Stimulated activated effector memory CD8-positive, alpha-beta T cell treated with anti-CD3 and anti-CD28 coated beads, Interleukin-12 subunit alpha, Interleukin-12 subunit beta, amount 100 ng/mL, for 72 hours (primary cell): ENCODE data around the gene FAM53C.

Experiments
- ATAC-seq: fragments of 150-1000 bp; cut with Tn5 transposase; 2 replicates; pipeline ENCODE4 v1.10.0; 2021
- DNase-seq, 2 donors: peaks; one replicate each; pipeline ENCODE4 v3.0.0; 2021 to 2022; ENCODE audit warnings: low spot score in 2 of 2
- H3K27ac Mint-ChIP-seq: one replicate; pipeline ENCODE4 v1.8.0; 2022; ENCODE audit warnings: mild to moderate bottlenecking, mixed read lengths
- H3K36me3 Mint-ChIP-seq: one replicate; pipeline ENCODE4 v1.8.0; 2022; ENCODE audit warnings: mild to moderate bottlenecking, mixed read lengths
- H3K4me1 Mint-ChIP-seq: one replicate; pipeline ENCODE4 v1.8.0; 2022; ENCODE audit warnings: mixed read lengths
- H3K4me3 Mint-ChIP-seq: one replicate; pipeline ENCODE4 v1.8.0; 2022; ENCODE audit warnings: mild to moderate bottlenecking, mixed read lengths
- H3K9me3 Mint-ChIP-seq: one replicate; pipeline ENCODE4 v1.8.0; 2022; ENCODE audit warnings: mixed read lengths

Gene FAM53C

GRCh38 chr5:138340008-138340407 is 1.9 kb downstream of the FAM53C start:
- Mint-ChIP-seq H3K36me3 (peaks cover 74% of the 10 kb centered on the region), H3K9me3 (no peaks in the 10 kb centered on the region), H3K27ac (peak overlapping the region; percentile 100), H3K4me1 (peaks cover 41% of the 10 kb centered on the region), H3K4me3 (peak overlapping the region; percentile 86)
- no peak for ATAC-seq
- no peak for DNase-seq

GRCh38 chr5:138344887-138345622 is 7.0 kb downstream of the FAM53C start:
- Mint-ChIP-seq H3K4me3 (no peak overlapping the region), H3K36me3 (peaks cover 74% of the 10 kb centered on the region), H3K27ac (peak overlapping the region; percentile 56), H3K9me3 (no peaks in the 10 kb centered on the region), H3K4me1 (peaks cover 19% of the 10 kb centered on the region)
- ATAC-seq, result no peak
- DNase-seq, result no peak

GRCh38 chr5:138346889-138347288 is 8.8 kb downstream of the FAM53C start:
- peaks cover 3% of the 10 kb centered on the region for H3K9me3 Mint-ChIP-seq
- peaks cover 62% of the 10 kb centered on the region for H3K36me3 Mint-ChIP-seq
- H3K4me3 Mint-ChIP-seq, result no peak overlapping the region
- ATAC-seq (no peak), DNase-seq (no peak)
- peaks cover 12% of the 10 kb centered on the region for H3K4me1 Mint-ChIP-seq
- no peak overlapping the region for H3K27ac Mint-ChIP-seq

- peaks cover 5% of the 10 kb centered on the region for H3K9me3 Mint-ChIP-seq
- no peak overlapping the region for H3K4me3 Mint-ChIP-seq
- H3K36me3 Mint-ChIP-seq, result peaks cover 43% of the 10 kb centered on the region
- peaks cover 28% of the 10 kb centered on the region for H3K4me1 Mint-ChIP-seq
- DNase-seq (no peak), ATAC-seq (no peak)
- peak overlapping the region; percentile 82 for H3K27ac Mint-ChIP-seq
These were observed 11.9 kb downstream of the FAM53C start for GRCh38 chr5:138349852-138350562.

- peaks cover 33% of the 10 kb centered on the region for H3K4me1 Mint-ChIP-seq
- H3K9me3 Mint-ChIP-seq, result peaks cover 5% of the 10 kb centered on the region
- H3K4me3 Mint-ChIP-seq, result no peak overlapping the region
- peak overlapping the region; percentile 82 for H3K27ac Mint-ChIP-seq
- DNase-seq (no peak), ATAC-seq (no peak)
- H3K36me3 Mint-ChIP-seq, result peaks cover 38% of the 10 kb centered on the region
These were observed 12.5 kb downstream of the FAM53C start for GRCh38 chr5:138350563-138350890.

- DNase-seq, result no peak
- H3K4me3 Mint-ChIP-seq, result no peak overlapping the region
- peaks cover 36% of the 10 kb centered on the region for H3K4me1 Mint-ChIP-seq
- H3K9me3 Mint-ChIP-seq, result peaks cover 5% of the 10 kb centered on the region
- H3K36me3 Mint-ChIP-seq, result peaks cover 33% of the 10 kb centered on the region
- H3K27ac Mint-ChIP-seq, result peak overlapping the region; percentile 82
- no peak for ATAC-seq
These were observed 13.0 kb downstream of the FAM53C start for GRCh38 chr5:138351056-138351455.

- peak overlapping the region; percentile 77 for H3K27ac Mint-ChIP-seq
- DNase-seq, result no peak
- H3K36me3 Mint-ChIP-seq, result peaks cover 28% of the 10 kb centered on the region
- peaks cover 36% of the 10 kb centered on the region for H3K4me1 Mint-ChIP-seq
- peaks cover 5% of the 10 kb centered on the region for H3K9me3 Mint-ChIP-seq
- H3K4me3 Mint-ChIP-seq, result peak overlapping the region; percentile 58
- ATAC-seq, result no peak
These were observed 13.5 kb downstream of the FAM53C start for GRCh38 chr5:138351517-138351916.

- H3K27ac Mint-ChIP-seq, result peak within 1 kb of the TSS; percentile 95
- peak within 1 kb of the TSS; percentile 91 for H3K4me3 Mint-ChIP-seq
- H3K36me3 Mint-ChIP-seq, result peaks cover 22% of the 10 kb centered on the region
- H3K9me3 Mint-ChIP-seq, result peaks cover 5% of the 10 kb centered on the region
- ATAC-seq (peak; percentile 84), DNase-seq (peak; percentile 99 to 100)
- H3K4me1 Mint-ChIP-seq, result peaks cover 36% of the 10 kb centered on the region
These were observed 14.1 kb downstream of the FAM53C start, which contains the start of gene KDM3B for GRCh38 chr5:138352071-138352721. TSS of gene KDM3B (plus strand) at chr5:138352685. CDS start at chr5:138352796, 111 bp downstream.

- Mint-ChIP-seq H3K4me3 (peak overlapping the region; percentile 91), H3K36me3 (peaks cover 22% of the 10 kb centered on the region), H3K27ac (peak overlapping the region; percentile 95), H3K9me3 (peaks cover 5% of the 10 kb centered on the region), H3K4me1 (peaks cover 36% of the 10 kb centered on the region)
- ATAC-seq, result peak; percentile 71
- DNase-seq, result peak; percentile 65 to 88
These were observed 14.9 kb downstream of the FAM53C start for GRCh38 chr5:138352722-138353559.

- ATAC-seq (no peak), DNase-seq (no peak)
- Mint-ChIP-seq H3K27ac (peak overlapping the region; percentile 95), H3K36me3 (peaks cover 27% of the 10 kb centered on the region), H3K4me3 (peak overlapping the region; percentile 91), H3K4me1 (peaks cover 36% of the 10 kb centered on the region), H3K9me3 (peaks cover 5% of the 10 kb centered on the region)
These were observed 15.6 kb downstream of the FAM53C start for GRCh38 chr5:138353560-138354080.

GRCh38 chr5:138354387-138354786 is 16.3 kb downstream of the FAM53C start:
- H3K4me1 Mint-ChIP-seq, result peaks cover 36% of the 10 kb centered on the region
- peak overlapping the region; percentile 95 for H3K27ac Mint-ChIP-seq
- H3K9me3 Mint-ChIP-seq, result peaks cover 5% of the 10 kb centered on the region
- H3K36me3 Mint-ChIP-seq, result peaks cover 27% of the 10 kb centered on the region
- H3K4me3 Mint-ChIP-seq, result peak overlapping the region; percentile 91
- ATAC-seq (no peak), DNase-seq (peak in 1 of 2 donors; percentile 44)

GRCh38 chr5:138354926-138355378 is 16.9 kb downstream of the FAM53C start:
- H3K4me1 Mint-ChIP-seq, result peaks cover 40% of the 10 kb centered on the region
- H3K27ac Mint-ChIP-seq, result peak overlapping the region; percentile 61
- peaks cover 5% of the 10 kb centered on the region for H3K9me3 Mint-ChIP-seq
- H3K36me3 Mint-ChIP-seq, result peaks cover 27% of the 10 kb centered on the region
- DNase-seq (peak; percentile 29 to 76), ATAC-seq (peak; percentile 83)
- peak overlapping the region; percentile 91 for H3K4me3 Mint-ChIP-seq

- H3K27ac Mint-ChIP-seq, result no peak overlapping the region
- peaks cover 38% of the 10 kb centered on the region for H3K4me1 Mint-ChIP-seq
- H3K9me3 Mint-ChIP-seq, result no peaks in the 10 kb centered on the region
- DNase-seq (no peak), ATAC-seq (no peak)
- H3K36me3 Mint-ChIP-seq, result peaks cover 14% of the 10 kb centered on the region
- no peak overlapping the region for H3K4me3 Mint-ChIP-seq
These were observed 21.6 kb downstream of the FAM53C start for GRCh38 chr5:138359621-138360020.

GRCh38 chr5:138360941-138361452 is 22.9 kb downstream of the FAM53C start:
- DNase-seq (peak in 1 of 2 donors; percentile 12), ATAC-seq (no peak)
- Mint-ChIP-seq H3K4me3 (no peak overlapping the region), H3K9me3 (no peaks in the 10 kb centered on the region), H3K27ac (peak overlapping the region; percentile 48), H3K4me1 (peaks cover 27% of the 10 kb centered on the region), H3K36me3 (peaks cover 16% of the 10 kb centered on the region)
